Stimulated activated CD4-positive, alpha-beta T cell treated with anti-CD3 and anti-CD28 coated beads, Interleukin-4, amount 100 ng/mL, for 48 hours (primary cell): ENCODE data around the gene POP4.

Experiments used
- DNase-seq, 2 donors: peaks; one replicate each; pipeline ENCODE4 v3.0.0-alpha.2; 2020; ENCODE audit warnings: low read depth in 2 of 2

POP4 gene

DNA sequence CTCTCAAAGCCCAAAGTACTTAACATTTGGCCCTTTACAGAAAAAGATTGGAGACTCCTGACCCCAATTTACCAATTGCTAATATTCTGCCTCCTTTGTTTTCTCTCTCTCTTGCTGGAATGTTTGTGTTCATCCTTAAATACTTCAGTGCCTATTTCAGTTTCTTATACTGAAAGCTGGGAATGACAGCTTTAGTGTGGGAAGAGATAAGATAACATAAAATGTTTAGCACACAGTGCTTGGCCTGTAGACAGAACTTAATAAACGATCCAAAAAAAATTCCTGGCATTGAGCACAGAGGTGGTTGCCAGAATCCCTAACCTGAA, 56.2 kb downstream of the POP4 start:
- no peak for DNase-seq

DNA sequence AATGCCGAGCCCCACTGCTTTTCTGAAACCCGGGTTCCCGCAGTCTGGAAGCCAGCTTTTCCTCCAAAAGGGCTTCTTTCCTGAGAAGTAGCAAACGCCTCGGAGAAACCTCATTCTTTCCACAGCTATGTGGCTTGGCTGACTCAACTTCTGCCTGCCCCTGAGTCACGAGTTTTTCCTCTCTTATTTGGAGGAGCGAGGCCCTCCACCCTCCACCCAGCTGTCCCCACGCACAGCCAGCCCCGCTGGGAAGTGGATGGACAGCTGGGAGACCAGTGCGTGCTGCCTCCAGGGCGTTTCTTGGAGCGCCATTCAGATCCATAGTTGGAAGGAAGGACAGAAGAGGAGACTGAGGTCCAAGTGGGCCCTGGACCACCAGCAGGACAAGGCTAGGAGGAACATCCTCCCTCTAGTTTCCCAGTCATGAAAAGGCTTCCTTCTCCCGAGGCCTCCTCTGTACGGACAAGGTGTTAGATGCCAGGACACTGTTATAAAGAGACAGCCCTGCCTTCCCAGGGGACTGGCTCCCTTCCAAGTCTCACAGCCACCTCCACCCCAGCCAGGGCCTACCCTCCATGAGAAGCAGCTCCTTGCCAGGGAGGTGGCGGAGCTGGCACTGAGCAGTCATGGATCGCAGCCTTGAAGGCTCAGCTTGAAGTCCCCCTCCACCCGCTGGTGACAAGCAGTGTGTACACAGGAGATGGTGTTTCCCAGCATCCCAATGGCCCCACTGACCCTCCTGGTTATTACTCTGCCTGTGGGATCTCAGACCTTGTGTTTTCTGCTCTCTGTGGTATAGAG, 56.7 kb downstream of the POP4 start:
- DNase-seq = no peak

DNA sequence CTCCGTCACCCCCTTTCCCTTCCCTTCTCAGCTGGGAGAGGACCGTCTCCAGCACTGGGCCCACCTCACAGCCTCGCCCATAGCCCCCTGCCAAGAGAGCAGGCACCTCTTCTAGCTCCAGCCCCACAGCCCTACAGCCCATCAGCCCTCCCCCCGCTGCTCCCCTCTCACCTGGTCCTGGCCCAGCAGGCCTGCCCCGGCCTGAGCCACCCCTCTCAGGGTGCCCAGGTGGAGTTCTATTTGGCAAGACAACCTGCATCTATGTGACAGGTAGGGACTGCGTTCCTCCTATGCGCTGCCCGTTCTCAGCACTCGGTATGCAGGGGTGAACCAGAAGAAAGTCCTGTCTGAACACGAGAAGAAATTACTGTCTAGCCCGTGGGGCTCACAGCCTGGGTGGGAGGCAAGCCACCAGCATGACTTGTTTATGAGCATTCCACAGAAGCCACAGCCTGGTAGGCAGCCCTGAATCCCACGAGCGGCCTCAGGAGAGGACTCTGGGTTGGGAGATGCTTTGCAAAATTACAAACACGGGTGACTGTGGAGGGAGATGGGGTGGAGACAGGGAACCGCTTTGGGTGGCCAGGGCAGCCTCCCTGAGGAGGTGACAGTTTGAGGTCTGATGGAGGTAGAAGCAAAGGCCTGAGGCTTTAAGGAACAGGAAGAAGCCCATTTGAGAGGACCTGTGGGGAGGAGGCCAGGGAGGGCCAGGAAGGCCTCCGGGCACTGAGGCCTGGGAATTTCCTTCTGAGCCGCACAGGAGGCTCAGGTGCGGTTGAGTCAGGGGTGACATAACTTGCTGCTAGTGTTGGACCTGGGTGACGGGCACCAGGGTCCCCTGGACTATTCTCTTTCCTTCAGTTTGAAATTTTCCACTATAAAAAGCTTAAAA, 58.0 kb downstream of the POP4 start:
- DNase-seq = no peak

DNA sequence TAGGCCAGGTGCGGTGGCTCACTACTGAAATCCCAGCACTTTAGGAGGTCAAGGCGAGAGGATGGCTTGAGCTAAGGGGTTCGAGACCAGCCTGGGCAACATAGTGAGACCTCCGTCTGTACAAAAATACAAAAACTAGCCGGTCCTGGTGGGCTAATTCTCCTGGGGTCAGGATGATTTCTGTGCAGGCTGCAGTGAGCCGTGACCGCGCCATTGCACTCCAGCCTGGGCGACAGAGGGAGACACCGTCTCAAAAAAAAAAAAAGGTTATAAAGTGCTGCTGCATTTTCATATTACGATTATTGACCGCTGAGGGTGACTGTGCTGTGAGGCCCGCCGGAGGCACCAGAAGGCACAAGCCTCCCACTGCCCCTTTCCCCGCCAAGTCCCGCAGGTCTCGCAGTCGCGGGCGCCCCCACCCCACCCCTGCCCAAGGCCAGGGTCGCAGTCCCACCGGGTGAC, 58.7 kb downstream of the POP4 start:
- no peak for DNase-seq

DNA sequence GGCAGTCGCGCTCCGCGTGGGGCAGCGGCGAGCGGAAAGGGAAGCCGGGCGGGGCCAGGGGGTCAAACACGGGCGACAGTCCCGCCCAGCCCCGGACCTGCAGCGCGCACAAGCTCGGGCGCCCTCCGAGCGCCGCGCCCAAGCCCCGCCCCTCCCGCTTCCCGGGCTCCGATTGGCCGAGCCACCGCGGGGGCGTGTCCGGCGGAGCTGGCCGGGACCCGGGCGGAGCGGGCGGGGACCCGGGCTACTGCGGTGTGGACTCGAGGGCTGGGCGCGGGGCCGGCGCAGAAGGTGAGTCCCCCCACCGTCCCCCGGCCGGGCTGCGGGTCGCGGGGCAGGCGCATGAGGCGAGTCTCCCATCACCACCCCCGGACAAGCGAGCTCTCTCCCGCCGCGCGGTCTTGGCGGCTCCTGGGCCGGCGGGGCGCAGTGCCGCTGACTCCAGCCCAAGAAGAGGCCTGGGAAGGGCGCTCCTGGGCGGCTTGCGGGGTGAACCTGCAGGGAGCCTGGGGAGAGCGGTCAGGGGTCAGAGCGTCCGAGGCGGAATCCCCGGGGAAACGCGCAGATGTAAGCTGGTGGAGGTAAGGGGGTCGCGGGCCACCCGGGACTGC, 59.2 kb downstream of the POP4 start, which contains the start of gene PLEKHF1:
Gene PLEKHF1 (plus strand): TSS at position 247 of the 611 bp plus-strand sequence. CDS start 8,379 bp downstream, outside the sequence.
- peak; percentile 81 to 82 for DNase-seq

DNA sequence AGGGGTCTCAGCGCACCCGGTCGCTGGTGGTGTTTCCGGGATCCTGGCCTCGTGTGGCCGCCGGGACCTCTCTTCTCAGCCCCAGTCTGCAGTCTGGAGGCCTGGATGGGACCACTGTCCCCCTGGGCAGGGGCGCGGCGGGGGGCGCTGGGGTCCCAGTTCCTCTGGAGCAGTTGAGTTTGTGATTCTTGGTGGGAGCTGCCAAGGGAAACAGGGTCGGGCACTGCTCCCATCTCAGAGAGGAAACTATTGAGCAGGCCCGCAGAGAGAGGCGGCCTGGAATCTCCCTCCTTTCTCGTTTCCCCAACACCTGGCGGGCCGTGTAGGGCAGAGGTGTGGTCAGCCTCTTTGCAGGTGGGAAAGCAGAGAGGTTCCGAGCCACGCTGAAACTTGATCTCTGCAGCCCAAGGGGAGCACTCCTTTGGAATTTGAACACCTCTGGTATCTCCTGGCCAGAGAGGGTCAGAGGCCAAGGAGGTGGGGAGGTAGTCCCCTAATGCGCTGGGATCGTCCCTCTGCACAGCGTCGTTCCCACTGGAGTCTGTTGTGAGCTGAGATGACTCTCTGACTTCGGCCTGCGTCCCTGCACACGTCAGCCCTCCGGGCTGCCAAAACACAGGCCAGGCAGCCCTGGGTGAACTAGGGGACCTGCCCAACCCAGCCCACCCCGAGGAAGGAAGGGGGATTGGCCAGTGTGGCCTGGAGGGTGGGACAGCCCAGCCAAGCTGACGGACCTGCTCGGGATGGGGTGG, 59.9 kb downstream of the POP4 start:
- DNase-seq = no peak
